GM23338 (cell line): ENCODE measurements around the gene SLC35A1.

Experiments
- EZH2 ChIP-seq: fragments of 200-600 bp; sonication (generic); IDR thresholded peaks from one replicate; pipeline ENCODE4 v1.8.0; 2017; ENCODE audit warnings: antibody characterized with exemption, mild to moderate bottlenecking, low read depth; ENCODE audit not compliant: unreplicated experiment
- EZH2phosphoT487 ChIP-seq: fragments of 200-600 bp; sonication (generic); IDR thresholded peaks from one replicate; pipeline ENCODE4 v1.8.1; 2018; ENCODE audit warnings: antibody characterized with exemption; ENCODE audit not compliant: unreplicated experiment
- POLR2AphosphoS5 ChIP-seq: IDR thresholded peaks from 2 replicates; pipeline ENCODE4 v1.6.1; 2016; ENCODE audit warnings: antibody characterized with exemption, low read depth
- TF ChIP-seq, protein P1 (sequence below), 2 experiments: fragments of 200-600 bp in 1 of 2; sonication (generic) in 1 of 2; conservative IDR thresholded peaks; 2 replicates each; pipeline versions ENCODE4 v1.5.1 to v1.6.1; 2016 to 2017; ENCODE audit warnings: antibody characterized with exemption in 2 of 2, low read depth in 2 of 2, mild to moderate bottlenecking in 2 of 2, moderate library complexity in 1 of 2

- TF ChIP-seq, protein P1, sequence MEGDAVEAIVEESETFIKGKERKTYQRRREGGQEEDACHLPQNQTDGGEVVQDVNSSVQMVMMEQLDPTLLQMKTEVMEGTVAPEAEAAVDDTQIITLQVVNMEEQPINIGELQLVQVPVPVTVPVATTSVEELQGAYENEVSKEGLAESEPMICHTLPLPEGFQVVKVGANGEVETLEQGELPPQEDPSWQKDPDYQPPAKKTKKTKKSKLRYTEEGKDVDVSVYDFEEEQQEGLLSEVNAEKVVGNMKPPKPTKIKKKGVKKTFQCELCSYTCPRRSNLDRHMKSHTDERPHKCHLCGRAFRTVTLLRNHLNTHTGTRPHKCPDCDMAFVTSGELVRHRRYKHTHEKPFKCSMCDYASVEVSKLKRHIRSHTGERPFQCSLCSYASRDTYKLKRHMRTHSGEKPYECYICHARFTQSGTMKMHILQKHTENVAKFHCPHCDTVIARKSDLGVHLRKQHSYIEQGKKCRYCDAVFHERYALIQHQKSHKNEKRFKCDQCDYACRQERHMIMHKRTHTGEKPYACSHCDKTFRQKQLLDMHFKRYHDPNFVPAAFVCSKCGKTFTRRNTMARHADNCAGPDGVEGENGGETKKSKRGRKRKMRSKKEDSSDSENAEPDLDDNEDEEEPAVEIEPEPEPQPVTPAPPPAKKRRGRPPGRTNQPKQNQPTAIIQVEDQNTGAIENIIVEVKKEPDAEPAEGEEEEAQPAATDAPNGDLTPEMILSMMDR (conservative IDR thresholded peaks at IDR 0.05; ENCODE audit: low read depth in 2 of 2) = no peak
- TF ChIP-seq EZH2 (no peak), POLR2AphosphoS5 (no peak), EZH2phosphoT487 (no peak)
These were observed 61.7 kb downstream of the SLC35A1 start for GRCh38 chr6:87534377-87535047.
